Thyroid gland (tissue), 4 donors: ENCODE results near the gene MRPS7.

Experiments used
- CTCF ChIP-seq, 6 experiments: fragments of 200-600 bp in 3 of 6; fragments of 450-650 bp in 3 of 6; sonication (generic) in 3 of 6; IDR thresholded peaks; one replicate each; pipeline ENCODE4 v1.5.1; 2016 to 2019; ENCODE audit warnings: antibody characterized with exemption in 6 of 6, mild to moderate bottlenecking in 2 of 6, inconsistent platforms in 1 of 6, moderate library complexity in 1 of 6
- POLR2A ChIP-seq, 2 donors: fragments of 450-650 bp; IDR thresholded peaks; one replicate each; pipeline ENCODE4 v1.6.1; 2017; ENCODE audit warnings: antibody characterized with exemption in 2 of 2, mild to moderate bottlenecking in 2 of 2, moderate library complexity in 1 of 2

GRCh38 chr17:75239778-75240393, 21.8 kb upstream of the MRPS7 start:
- TF ChIP-seq POLR2A (IDR thresholded peaks at IDR 0.05) (no peak), CTCF (IDR thresholded peaks at IDR 0.05) (no peak)
